HG03521 (cell line): Measurements from ENCODE around the gene DUSP8.

Source experiments
- ATAC-seq: cut with Tn5 transposase; IDR thresholded peaks from one replicate; pipeline ENCODE4 v1.9.1; 2021; ENCODE audit warnings: mild to moderate bottlenecking, moderate library complexity; ENCODE audit not compliant: unreplicated experiment

Gene DUSP8

GRCh38 chr11:1533342-1533725 is 38.7 kb downstream of the DUSP8 start:
- ATAC-seq, result no peak

GRCh38 chr11:1532606-1533341 is 39.3 kb downstream of the DUSP8 start:
- no peak for ATAC-seq

GRCh38 chr11:1532014-1532586 is 40.0 kb downstream of the DUSP8 start:
- ATAC-seq, result no peak

GRCh38 chr11:1531449-1532013 is 40.5 kb downstream of the DUSP8 start:
- no peak for ATAC-seq

GRCh38 chr11:1530686-1531448 is 41.2 kb downstream of the DUSP8 start:
- no peak for ATAC-seq

- ATAC-seq, result no peak
These were observed 42.3 kb downstream of the DUSP8 start for GRCh38 chr11:1529774-1530173.

- no peak for ATAC-seq
These were observed 42.8 kb downstream of the DUSP8 start for GRCh38 chr11:1529286-1529685.

GRCh38 chr11:1528710-1529109 is 43.4 kb downstream of the DUSP8 start:
- ATAC-seq, result no peak

- ATAC-seq, result no peak
These were observed 45.3 kb downstream of the DUSP8 start for GRCh38 chr11:1526785-1527184.

GRCh38 chr11:1523779-1524178 is 48.3 kb downstream of the DUSP8 start:
- no peak for ATAC-seq

- no peak for ATAC-seq
These were observed 49.0 kb downstream of the DUSP8 start for GRCh38 chr11:1523077-1523476.

- peak; percentile 12 for ATAC-seq
These were observed 50.0 kb downstream of the DUSP8 start for GRCh38 chr11:1522081-1522424.

GRCh38 chr11:1521382-1522080 is 50.5 kb downstream of the DUSP8 start:
- ATAC-seq, result peak; percentile 66

- no peak for ATAC-seq
These were observed 51.3 kb downstream of the DUSP8 start for GRCh38 chr11:1520663-1521267.

GRCh38 chr11:1520209-1520662 is 51.8 kb downstream of the DUSP8 start:
- ATAC-seq, result no peak

- no peak for ATAC-seq
These were observed 52.8 kb downstream of the DUSP8 start for GRCh38 chr11:1519028-1520010.

- no peak for ATAC-seq
These were observed 53.8 kb downstream of the DUSP8 start for GRCh38 chr11:1518301-1518700.

GRCh38 chr11:1517117-1518005 is 54.7 kb downstream of the DUSP8 start:
- ATAC-seq, result no peak
